Progenitor cell of endocrine pancreas (in vitro differentiated cells): Measurements from ENCODE around the gene HAUS8. TPM values are rescaled to one million over a fixed set of nuclear protein-coding genes. Genes with fewer than 3 reads are reported as not detected.
A peak's percentile ranks its signal among the peaks of the same experiment; 100 is the strongest.

Experiments used
- DNase-seq: peaks from one replicate; pipeline ENCODE4 v3.0.0; 2021; ENCODE audit warnings: low spot score; ENCODE audit not compliant: unreplicated experiment
- H3K27ac Mint-ChIP-seq: 2 replicates; pipeline ENCODE4 v1.8.0; 2021; ENCODE audit warnings: mild to moderate bottlenecking, moderate library complexity, mixed read lengths
- H3K27me3 Mint-ChIP-seq: 2 replicates; pipeline ENCODE4 v1.8.0; 2021; ENCODE audit warnings: mixed read lengths
- H3K36me3 Mint-ChIP-seq: 2 replicates; pipeline ENCODE4 v1.8.0; 2022; ENCODE audit warnings: mixed read lengths; ENCODE audit not compliant: insufficient read depth
- H3K4me1 Mint-ChIP-seq: 2 replicates; pipeline ENCODE4 v1.8.0; 2021; ENCODE audit warnings: low read depth, mixed read lengths
- H3K4me3 Mint-ChIP-seq: 2 replicates; pipeline ENCODE4 v1.8.0; 2021; ENCODE audit warnings: low read depth, mild to moderate bottlenecking, moderate library complexity, mixed read lengths
- H3K9me3 Mint-ChIP-seq: 2 replicates; pipeline ENCODE4 v1.8.0; 2021; ENCODE audit warnings: low read depth, mixed read lengths
- CTCF ChIP-seq: fragments of 200-600 bp; sonication (generic); IDR thresholded peaks from one replicate; pipeline ENCODE4 v1.5.0; 2021; ENCODE audit warnings: antibody characterized with exemption, mild to moderate bottlenecking; ENCODE audit not compliant: unreplicated experiment
- total RNA-seq: library from RNA; stranded (reverse); gene quantifications from 2 replicates; pipeline ENCODE4 v1.2.1, GENCODE V29; 2021

The HAUS8 gene
- total RNA-seq, 1 donor from 2014 or later = 17.7 TPM

- DNase-seq = no peak
- Mint-ChIP-seq H3K9me3 (no peaks in the 10 kb centered on the region), H3K4me1 (peaks cover 22% of the 10 kb centered on the region), H3K27ac (peak overlapping the region; percentile 96), H3K4me3 (peak overlapping the region; percentile 91), H3K27me3 (no peaks in the 10 kb centered on the region), H3K36me3 (peaks cover 4% of the 10 kb centered on the region)
- no peak for TF ChIP-seq CTCF
Measured at GRCh38 chr19:17073869-17074633, 1.2 kb downstream of the HAUS8 start.

- Mint-ChIP-seq H3K27me3 (no peaks in the 10 kb centered on the region), H3K4me3 (no peak overlapping the region), H3K4me1 (peaks cover 12% of the 10 kb centered on the region), H3K27ac (no peak overlapping the region), H3K9me3 (no peaks in the 10 kb centered on the region), H3K36me3 (peaks cover 4% of the 10 kb centered on the region)
- DNase-seq = no peak
- no peak for TF ChIP-seq CTCF
Measured at GRCh38 chr19:17070912-17071311, 4.3 kb downstream of the HAUS8 start.

GRCh38 chr19:17070421-17070820, 4.8 kb downstream of the HAUS8 start:
- Mint-ChIP-seq H3K4me3 (no peak overlapping the region), H3K27me3 (no peaks in the 10 kb centered on the region), H3K27ac (peak overlapping the region; percentile 50)

GRCh38 chr19:17069193-17069592, 6.1 kb downstream of the HAUS8 start:
- peaks cover 5% of the 10 kb centered on the region for H3K4me1 Mint-ChIP-seq
- peaks cover 10% of the 10 kb centered on the region for H3K36me3 Mint-ChIP-seq
- H3K27ac Mint-ChIP-seq = peak overlapping the region; percentile 20
- H3K27me3 Mint-ChIP-seq = no peaks in the 10 kb centered on the region
- DNase-seq = no peak
- TF ChIP-seq CTCF = no peak
- H3K4me3 Mint-ChIP-seq = no peak overlapping the region
- H3K9me3 Mint-ChIP-seq = no peaks in the 10 kb centered on the region

More at GRCh38 chr19:17070421-17070820, 4.8 kb downstream of the HAUS8 start:
- Mint-ChIP-seq H3K36me3 (peaks cover 4% of the 10 kb centered on the region), H3K9me3 (no peaks in the 10 kb centered on the region), H3K4me1 (peaks cover 12% of the 10 kb centered on the region)
- no peak for DNase-seq
- TF ChIP-seq CTCF = no peak

- Mint-ChIP-seq H3K4me3 (no peak overlapping the region), H3K4me1 (no peaks in the 10 kb centered on the region), H3K9me3 (no peaks in the 10 kb centered on the region), H3K36me3 (peaks cover 10% of the 10 kb centered on the region), H3K27ac (no peak overlapping the region), H3K27me3 (no peaks in the 10 kb centered on the region)
- no peak for DNase-seq
- TF ChIP-seq CTCF = no peak
Measured at GRCh38 chr19:17063428-17063827, 11.8 kb downstream of the HAUS8 start.
